Spleen (tissue), 11 donors: Measurements from ENCODE around the gene MGAT4B. TPM values are rescaled to one million over a fixed set of nuclear protein-coding genes. Genes with fewer than 3 reads are reported as not detected.

Experiments used
- DNase-seq: peaks from one replicate; pipeline ENCODE4 v3.0.0-alpha.2; 2020
- H3K27ac ChIP-seq, 8 donors: fragments of 200-600 bp; sonication (generic) in 7 of 8; 1 replicate in 4 of 8; 2 replicates in 4 of 8; pipeline versions ENCODE4 v1.5.0 to v1.8.0; 2016 to 2021; ENCODE audit warnings: inconsistent platforms in 4 of 8, mild to moderate bottlenecking in 4 of 8, moderate library complexity in 1 of 8
- H3K27me3 ChIP-seq, 7 donors: fragments of 200-600 bp; sonication (generic) in 6 of 7; replicated peaks in 1 of 7; 1 replicate in 4 of 7; 2 replicates in 3 of 7; pipeline versions ENCODE4 v1.5.0 to v1.8.0; 2016 to 2021; ENCODE audit warnings: inconsistent platforms in 3 of 7, mild to moderate bottlenecking in 1 of 7
- H3K36me3 ChIP-seq, 6 donors: fragments of 200-600 bp; sonication (generic) in 5 of 6; 1 replicate in 4 of 6; 2 replicates in 2 of 6; pipeline versions ENCODE4 v1.5.0 to v1.8.0; 2016 to 2021; ENCODE audit warnings: inconsistent platforms in 2 of 6
- H3K4me1 ChIP-seq, 6 donors: fragments of 200-600 bp; sonication (generic) in 5 of 6; 1 replicate in 3 of 6; 2 replicates in 3 of 6; pipeline versions ENCODE4 v1.5.0 to v1.8.0; 2016 to 2021; ENCODE audit warnings: inconsistent platforms in 3 of 6
- H3K4me3 ChIP-seq, 8 donors: fragments of 200-600 bp; sonication (generic) in 7 of 8; 1 replicate in 4 of 8; 2 replicates in 4 of 8; pipeline versions ENCODE4 v1.5.0 to v1.8.0; 2016 to 2021; ENCODE audit warnings: inconsistent platforms in 4 of 8, mild to moderate bottlenecking in 4 of 8, moderate library complexity in 2 of 8
- H3K9me3 ChIP-seq, 8 donors: fragments of 200-600 bp; sonication (generic) in 7 of 8; 1 replicate in 4 of 8; 2 replicates in 4 of 8; pipeline versions ENCODE4 v1.5.0 to v1.8.0; 2016 to 2021; ENCODE audit warnings: inconsistent platforms in 4 of 8
- POLR2A ChIP-seq, 3 donors: fragments of 450-650 bp; IDR thresholded peaks; one replicate each; pipeline ENCODE4 v1.5.1; 2017; ENCODE audit warnings: antibody characterized with exemption in 3 of 3, mild to moderate bottlenecking in 1 of 3
- POLR2AphosphoS5 ChIP-seq, 3 donors: sonication (generic); formaldehyde crosslinking; IDR thresholded peaks; one replicate each; pipeline ENCODE4 v1.5.1; 2017; ENCODE audit warnings: antibody characterized with exemption in 3 of 3
- WGBS, 5 donors: extraction: QIAGEN DNeasy Blood & Tissue Kit in 3 of 5; methylation state at CpG; one replicate each; pipeline versions ENCODE4 v1.1.5 to v1.1.7; 2013 to 2018; 5-methylcytosine and 5-hydroxymethylcytosine counted together
- intact Hi-C: fragments of 100-400 bp; cut with DNase I; formaldehyde crosslinking; loops from one replicate; pipeline ENCODE4 v1.15.0; 2023; ENCODE audit warnings: low total_unique reads
- polyA plus RNA-seq, 3 donors: library from polyadenylated mRNA; stranded (reverse); fragments of 200-250 nt; gene quantifications; one replicate each; pipeline ENCODE4 v1.2.1, GENCODE V29; 2013
- total RNA-seq, 7 donors: library from RNA; depleted of rRNA in 3 of 7; stranded (reverse); fragments of >200 nt in 3 of 7; fragmentation: NEBNext Ultra II Directional in 4 of 7; extraction: Animal tissue kit (Norgen Biotek cat#: 25700) in 4 of 7; gene quantifications; one replicate each; pipeline versions ENCODE4 v1.1.0 to v1.2.1, GENCODE V29; 2016 to 2021
- TF ChIP-seq, protein P1 (sequence below), 11 experiments: fragments of 200-600 bp in 7 of 11; fragments of 450-650 bp in 4 of 11; sonication (generic) in 4 of 11; IDR thresholded peaks in 8 of 11; conservative IDR thresholded peaks in 3 of 11; 1 replicate in 7 of 11; 2 replicates in 4 of 11; pipeline versions ENCODE4 v1.4.0 to v1.8.0; 2016 to 2021; ENCODE audit warnings: antibody characterized with exemption in 11 of 11, inconsistent platforms in 4 of 11, mild to moderate bottlenecking in 1 of 11
- donor health status: healthy with polysubstance abuse.
- donor health status: DM: no; HTN: no; CAD: no; lungs with moderate emphysema.
- donor health status: DM: no; HTN: no; CAD: no.
- donor health status: Bipolar disorder and iron deficiency.
- donor health status: healthy.
- donor health status: DM: no; HTN: no; CAD: no.
- donor health status: DM: yes; HTN: yes; CAD: no.

The MGAT4B gene
- total and polyA plus RNA-seq, 10 donors = 34.9 to 117 (median 79.2) TPM

DNA sequence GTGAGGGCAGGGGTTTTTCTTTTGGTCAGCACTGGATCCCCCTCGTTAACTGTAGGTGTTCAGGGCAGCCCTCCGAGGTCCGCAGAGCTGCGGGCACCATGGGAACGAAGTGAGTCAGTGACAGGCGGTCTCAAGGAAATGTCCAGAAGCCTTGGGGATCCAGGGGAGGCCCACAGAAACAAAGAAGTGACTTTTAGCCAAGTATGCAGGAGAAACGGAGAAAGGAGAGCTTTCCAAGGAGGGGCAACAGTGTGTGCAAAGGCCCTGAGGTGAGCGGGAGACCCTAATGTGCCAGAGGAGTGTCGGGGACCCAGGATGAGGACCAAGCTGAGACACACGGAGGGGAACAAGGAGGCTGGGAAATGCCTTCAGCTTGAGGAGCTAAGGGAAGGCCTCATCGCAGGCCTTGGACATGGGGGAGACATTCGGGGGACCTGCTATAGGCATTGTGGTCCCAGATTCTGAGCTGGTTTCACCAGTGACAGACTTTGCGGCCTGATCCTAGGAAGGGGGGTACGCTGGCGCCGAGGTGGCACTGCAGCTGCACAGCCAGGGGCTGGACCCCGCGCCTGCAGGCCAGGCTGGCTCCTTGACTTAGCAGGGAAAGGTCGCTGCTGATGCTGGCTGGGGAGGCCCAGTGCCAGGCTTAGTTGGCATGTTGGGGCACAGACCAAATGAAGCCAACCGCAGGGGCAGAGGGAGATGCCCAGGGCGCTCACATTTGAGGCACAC is 9.6 kb downstream of the MGAT4B start:
- Histone ChIP-seq H3K4me3 (peak overlapping the region in 4 of 8 donors; percentile 61 to 86 (median 70)), H3K27ac (peak overlapping the region; percentile 81 to 93 (median 88)), H3K9me3 (no peaks in the 10 kb centered on the region), H3K4me1 (peaks cover 31 to 66% (median 57%) of the 10 kb centered on the region in 6 donors), H3K36me3 (peaks cover 0 to 48% (median 40%) of the 10 kb centered on the region in 6 donors), H3K27me3 (no peaks in the 10 kb centered on the region)
- peak; percentile 75 for DNase-seq
- 89 to 93% (median 90%) methylated on average over 21 of the region's 21 CpGs for WGBS, 5 donors
- TF ChIP-seq, protein P1, sequence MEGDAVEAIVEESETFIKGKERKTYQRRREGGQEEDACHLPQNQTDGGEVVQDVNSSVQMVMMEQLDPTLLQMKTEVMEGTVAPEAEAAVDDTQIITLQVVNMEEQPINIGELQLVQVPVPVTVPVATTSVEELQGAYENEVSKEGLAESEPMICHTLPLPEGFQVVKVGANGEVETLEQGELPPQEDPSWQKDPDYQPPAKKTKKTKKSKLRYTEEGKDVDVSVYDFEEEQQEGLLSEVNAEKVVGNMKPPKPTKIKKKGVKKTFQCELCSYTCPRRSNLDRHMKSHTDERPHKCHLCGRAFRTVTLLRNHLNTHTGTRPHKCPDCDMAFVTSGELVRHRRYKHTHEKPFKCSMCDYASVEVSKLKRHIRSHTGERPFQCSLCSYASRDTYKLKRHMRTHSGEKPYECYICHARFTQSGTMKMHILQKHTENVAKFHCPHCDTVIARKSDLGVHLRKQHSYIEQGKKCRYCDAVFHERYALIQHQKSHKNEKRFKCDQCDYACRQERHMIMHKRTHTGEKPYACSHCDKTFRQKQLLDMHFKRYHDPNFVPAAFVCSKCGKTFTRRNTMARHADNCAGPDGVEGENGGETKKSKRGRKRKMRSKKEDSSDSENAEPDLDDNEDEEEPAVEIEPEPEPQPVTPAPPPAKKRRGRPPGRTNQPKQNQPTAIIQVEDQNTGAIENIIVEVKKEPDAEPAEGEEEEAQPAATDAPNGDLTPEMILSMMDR (IDR thresholded peaks at IDR 0.05 in 8 of 11, conservative IDR thresholded peaks at IDR 0.05 in 3 of 11) = no peak
- peak in 1 of 3 donors; percentile 41 for TF ChIP-seq POLR2AphosphoS5 (IDR thresholded peaks at IDR 0.05)
- intact Hi-C loops = no loop called here

DNA sequence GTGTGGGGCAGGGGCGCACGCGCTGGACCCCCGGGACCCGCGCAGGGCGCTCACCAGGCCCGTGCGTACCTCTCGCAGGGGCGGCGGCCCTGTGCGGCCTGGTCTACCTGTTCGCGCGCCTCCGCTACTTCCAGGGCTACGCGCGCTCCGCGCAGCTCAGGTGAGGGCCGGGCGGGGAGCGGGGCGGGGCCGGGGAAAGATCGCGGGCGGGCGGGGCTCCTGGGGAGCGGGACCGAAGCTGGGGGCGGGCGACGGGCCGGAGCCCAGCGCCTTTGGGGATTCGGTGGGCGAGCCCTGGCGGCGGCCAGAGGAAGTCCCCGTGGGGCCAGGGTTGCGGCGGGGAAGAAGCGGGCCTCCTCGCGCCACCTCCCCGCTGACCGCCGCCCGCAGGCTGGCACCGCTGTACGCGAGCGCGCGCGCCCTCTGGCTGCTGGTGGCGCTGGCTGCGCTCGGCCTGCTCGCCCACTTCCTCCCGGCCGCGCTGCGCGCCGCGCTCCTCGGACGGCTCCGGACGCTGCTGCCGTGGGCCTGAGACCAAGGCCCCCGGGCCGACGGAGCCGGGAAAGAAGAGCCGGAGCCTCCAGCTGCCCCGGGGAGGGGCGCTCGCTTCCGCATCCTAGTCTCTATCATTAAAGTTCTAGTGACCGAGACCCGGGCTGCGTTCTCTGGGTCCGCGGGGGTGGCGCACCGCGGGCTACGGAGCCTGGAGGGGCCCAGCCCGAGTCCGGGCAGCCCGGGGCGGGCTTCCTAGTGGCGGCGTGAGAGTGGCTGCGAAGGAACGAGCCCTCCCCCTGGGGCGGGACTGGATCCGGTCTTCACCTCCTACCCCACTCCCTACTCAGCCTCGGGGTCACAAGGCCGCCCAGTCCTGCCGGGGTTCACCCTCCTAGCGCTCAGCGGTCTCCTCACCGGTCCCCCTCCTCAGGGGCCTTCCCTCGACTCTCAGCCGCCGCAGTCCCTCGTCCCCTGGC is 10.5 kb downstream of the MGAT4B start:
- intact Hi-C loops = no loop called here
- Histone ChIP-seq H3K36me3 (peaks cover 0 to 43% (median 38%) of the 10 kb centered on the region in 6 donors), H3K4me3 (peak overlapping the region; percentile 58 to 86 (median 64)), H3K27me3 (no peaks in the 10 kb centered on the region), H3K27ac (peak overlapping the region; percentile 81 to 93 (median 88)), H3K4me1 (peaks cover 34 to 66% (median 56%) of the 10 kb centered on the region in 6 donors), H3K9me3 (no peaks in the 10 kb centered on the region)
- WGBS, 5 donors = 2 to 11% (median 4%) methylated on average over 35 to 113 of the region's 113 CpGs
- peak; percentile 98 for DNase-seq
- TF ChIP-seq POLR2AphosphoS5 (IDR thresholded peaks at IDR 0.05) (peak; percentile 74 to 84 (median 81)), POLR2A (IDR thresholded peaks at IDR 0.05) (no peak)
- TF ChIP-seq, protein P1 (IDR thresholded peaks at IDR 0.05 in 8 of 11, conservative IDR thresholded peaks at IDR 0.05 in 3 of 11) = peak in 10 of 11 experiments; percentile 20 to 98 (median 92)

DNA sequence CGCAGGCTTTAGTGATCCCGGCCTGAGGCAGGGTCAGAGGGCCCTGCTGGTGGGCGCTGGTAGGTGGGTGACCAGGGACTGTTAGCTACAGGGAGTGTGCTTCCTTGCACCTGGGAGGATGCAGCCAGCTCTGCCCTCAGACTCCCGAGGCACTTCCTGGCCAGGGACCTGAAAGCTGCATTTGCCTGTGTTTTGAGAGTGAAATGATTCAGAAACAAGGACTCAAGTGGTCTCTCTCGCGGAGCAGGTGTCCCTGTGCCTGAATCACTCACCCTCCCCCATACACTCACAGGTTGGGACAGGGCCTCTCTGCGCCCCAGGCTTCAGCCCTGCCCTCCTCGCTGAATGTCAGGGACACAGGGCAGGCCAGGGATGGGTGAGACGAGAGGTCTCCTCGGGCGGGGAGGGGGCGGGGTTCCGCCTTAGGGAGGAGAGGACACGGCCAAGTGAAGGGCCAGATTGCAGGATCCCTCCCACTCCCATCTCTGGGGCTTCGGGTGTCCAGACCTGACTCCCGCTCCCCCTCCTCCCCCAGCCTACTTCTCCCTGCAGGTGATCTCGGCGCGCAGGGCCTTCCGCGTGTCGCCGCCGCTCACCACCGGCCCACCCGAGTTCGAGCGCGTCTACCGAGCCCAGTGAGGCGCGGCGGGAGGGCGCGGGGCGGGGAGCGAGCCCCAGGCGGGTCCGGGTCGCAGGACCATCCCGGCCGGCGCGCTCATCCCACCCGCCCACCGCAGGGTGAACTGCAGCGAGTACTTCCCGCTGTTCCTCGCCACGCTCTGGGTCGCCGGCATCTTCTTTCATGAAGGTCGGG is 11.4 kb downstream of the MGAT4B start:
- H3K4me3 ChIP-seq = peak overlapping the region; percentile 58 to 86 (median 64)
- H3K27ac ChIP-seq = peak overlapping the region; percentile 81 to 93 (median 88)
- H3K4me1 ChIP-seq = peaks cover 34 to 65% (median 56%) of the 10 kb centered on the region in 6 donors
- 10 to 29% (median 15%) methylated on average over 10 to 53 of the region's 53 CpGs for WGBS, 5 donors
- H3K27me3 ChIP-seq = no peaks in the 10 kb centered on the region
- H3K9me3 ChIP-seq = no peaks in the 10 kb centered on the region
- TF ChIP-seq POLR2A (IDR thresholded peaks at IDR 0.05) = no peak
- TF ChIP-seq POLR2AphosphoS5 (IDR thresholded peaks at IDR 0.05) = peak; percentile 1 to 21 (median 9)
- DNase-seq = peak; percentile 78
- H3K36me3 ChIP-seq = peaks cover 0 to 34% (median 30%) of the 10 kb centered on the region in 6 donors
- intact Hi-C loops = no loop called here

DNA sequence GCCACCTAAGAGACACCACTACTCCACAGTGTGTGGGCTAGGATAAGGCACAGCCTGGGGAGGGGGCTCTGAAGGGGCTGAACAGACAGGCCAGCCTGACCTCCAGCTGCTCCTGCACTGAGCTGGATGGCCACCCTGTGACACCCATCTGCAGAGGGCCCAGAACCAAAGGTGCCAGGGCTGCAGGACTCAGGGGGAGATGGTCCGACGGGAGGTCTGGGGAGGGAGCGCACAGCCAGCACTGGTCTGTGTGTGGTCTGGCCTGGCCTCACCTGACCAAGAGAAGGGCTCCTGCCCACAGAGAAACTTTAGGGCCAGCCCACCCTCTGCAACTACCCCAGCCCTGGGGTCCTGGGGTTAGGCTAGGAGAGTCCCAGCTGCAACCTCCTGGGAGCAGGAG is 12.1 kb downstream of the MGAT4B start:
- WGBS, 5 donors = 60 to 100% (median 95%) methylated on average over 3 of the region's 3 CpGs
- intact Hi-C loops = no loop called here
- peaks cover 34 to 65% (median 56%) of the 10 kb centered on the region in 6 donors for H3K4me1 ChIP-seq
- no peaks in the 10 kb centered on the region for H3K27me3 ChIP-seq
- DNase-seq = peak; percentile 79
- H3K27ac ChIP-seq = peak overlapping the region; percentile 66 to 93 (median 88)
- H3K9me3 ChIP-seq = no peaks in the 10 kb centered on the region
- TF ChIP-seq POLR2A (IDR thresholded peaks at IDR 0.05) (no peak), POLR2AphosphoS5 (IDR thresholded peaks at IDR 0.05) (no peak)
- H3K36me3 ChIP-seq = peaks cover 0 to 27% (median 24%) of the 10 kb centered on the region in 6 donors
- H3K4me3 ChIP-seq = peak overlapping the region in 5 of 8 donors; percentile 61 to 86 (median 69)
